Stimulated activated naive CD8-positive, alpha-beta T cell treated with anti-CD3 and anti-CD28 coated beads, Interleukin-15, Interleukin-2, amounts not matched to agents 100 ng/mL and 50 ng/mL, for 24 hours (primary cell): Measurements from ENCODE around the gene GABPB1.

Experiments used
- H3K27ac Mint-ChIP-seq: one replicate; pipeline ENCODE4 v1.8.0; 2021; ENCODE audit warnings: mild to moderate bottlenecking, mixed read lengths
- H3K27me3 Mint-ChIP-seq: one replicate; pipeline ENCODE4 v1.8.0; 2021; ENCODE audit warnings: mixed read lengths
- H3K36me3 Mint-ChIP-seq: one replicate; pipeline ENCODE4 v1.8.0; 2021; ENCODE audit warnings: low read depth, mixed read lengths
- H3K4me1 Mint-ChIP-seq: one replicate; pipeline ENCODE4 v1.8.0; 2021; ENCODE audit warnings: low read depth, mixed read lengths
- H3K4me3 Mint-ChIP-seq: one replicate; pipeline ENCODE4 v1.8.0; 2021; ENCODE audit warnings: mild to moderate bottlenecking, mixed read lengths
- H3K9me3 Mint-ChIP-seq: one replicate; pipeline ENCODE4 v1.8.0; 2021; ENCODE audit warnings: mixed read lengths

GABPB1 gene

DNA sequence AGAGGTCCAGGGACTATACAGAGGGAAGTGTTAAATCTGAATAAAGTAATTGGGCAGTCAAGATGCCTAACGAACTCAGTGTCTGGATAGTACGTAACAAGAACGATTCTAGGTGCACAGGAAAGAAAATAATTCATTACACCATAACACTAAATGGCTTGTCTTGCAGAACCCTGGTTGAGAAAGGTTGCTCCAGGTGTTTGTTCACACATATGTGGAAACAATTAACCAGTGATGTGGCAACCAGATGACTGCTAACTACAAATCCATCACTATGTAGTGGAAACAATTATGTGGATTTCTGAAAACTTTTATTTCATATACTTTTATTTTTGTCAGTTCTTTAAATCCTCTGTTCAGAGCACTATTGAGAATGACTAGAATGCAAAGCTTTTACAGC is 79.1 kb downstream of the GABPB1 start:
- H3K36me3 Mint-ChIP-seq = peaks cover 29% of the 10 kb centered on the region
- no peaks in the 10 kb centered on the region for H3K9me3 Mint-ChIP-seq
- H3K4me3 Mint-ChIP-seq = no peak overlapping the region
- peaks cover 26% of the 10 kb centered on the region for H3K4me1 Mint-ChIP-seq
- H3K27ac Mint-ChIP-seq = peak overlapping the region; percentile 18
- no peaks in the 10 kb centered on the region for H3K27me3 Mint-ChIP-seq

- no peak overlapping the region for H3K4me3 Mint-ChIP-seq
- H3K27me3 Mint-ChIP-seq = no peaks in the 10 kb centered on the region
- H3K36me3 Mint-ChIP-seq = peaks cover 20% of the 10 kb centered on the region
- H3K27ac Mint-ChIP-seq = peak overlapping the region; percentile 29
- peaks cover 26% of the 10 kb centered on the region for H3K4me1 Mint-ChIP-seq
- no peaks in the 10 kb centered on the region for H3K9me3 Mint-ChIP-seq
Observed at GRCh38 chr15:50275091-50275490, 79.9 kb downstream of the GABPB1 start.

DNA sequence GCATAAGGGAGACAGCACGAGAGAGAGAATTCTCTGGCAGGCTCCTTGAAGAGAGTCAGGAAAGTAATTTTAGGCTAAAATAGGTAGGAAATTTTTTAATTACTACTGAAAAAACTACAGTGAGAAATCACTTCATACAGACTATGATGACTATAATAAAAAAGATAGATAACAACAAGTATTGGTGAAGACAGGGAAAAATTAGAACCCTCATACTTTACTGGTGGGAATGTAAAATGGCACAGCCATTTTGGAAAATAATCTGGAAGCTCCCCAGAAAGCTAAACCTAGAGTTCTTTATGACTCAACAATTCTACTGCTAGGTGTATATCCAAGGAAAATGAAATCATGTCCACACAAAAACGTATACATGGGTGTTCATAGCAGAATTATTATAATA is 87.4 kb downstream of the GABPB1 start:
- no peaks in the 10 kb centered on the region for H3K27me3 Mint-ChIP-seq
- no peaks in the 10 kb centered on the region for H3K36me3 Mint-ChIP-seq
- no peak overlapping the region for H3K27ac Mint-ChIP-seq
- H3K4me3 Mint-ChIP-seq = no peak overlapping the region
- peaks cover 22% of the 10 kb centered on the region for H3K4me1 Mint-ChIP-seq
- H3K9me3 Mint-ChIP-seq = peaks cover 5% of the 10 kb centered on the region

DNA sequence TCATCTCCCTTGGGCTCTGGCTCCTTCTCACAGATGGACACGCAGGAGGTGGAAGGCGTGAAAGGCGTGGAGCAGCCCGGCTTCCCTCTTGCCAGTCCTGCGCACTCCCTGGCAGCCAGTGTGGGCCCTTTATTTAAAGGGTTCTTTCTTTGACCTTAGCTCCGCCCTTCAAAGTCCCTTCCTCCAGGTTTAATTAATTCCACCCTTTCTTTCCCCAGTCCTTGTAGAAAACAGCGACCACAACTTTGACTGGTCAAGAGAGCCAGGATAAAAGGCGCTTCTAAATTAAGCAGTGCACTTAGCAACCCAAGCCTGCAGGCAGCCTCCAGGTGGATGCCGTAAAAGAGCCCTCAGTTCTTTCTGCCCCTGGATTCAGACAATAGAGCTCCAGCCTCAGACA is 89.4 kb downstream of the GABPB1 start, which contains the start of gene HDC:
TSS of gene HDC (minus strand) at position 107 of the 400 bp plus-strand sequence. CDS start at position 4, 103 bp downstream.
- Mint-ChIP-seq H3K4me1 (peaks cover 42% of the 10 kb centered on the region), H3K9me3 (peaks cover 5% of the 10 kb centered on the region), H3K27me3 (no peaks in the 10 kb centered on the region), H3K36me3 (no peaks in the 10 kb centered on the region), H3K4me3 (no peak within 1 kb of the TSS), H3K27ac (peak within 1 kb of the TSS; percentile 24)

GRCh38 chr15:50262533-50262932 is 92.5 kb downstream of the GABPB1 start:
- Mint-ChIP-seq H3K27ac (peak overlapping the region; percentile 98), H3K36me3 (no peaks in the 10 kb centered on the region), H3K4me3 (peak overlapping the region; percentile 16), H3K9me3 (peaks cover 5% of the 10 kb centered on the region), H3K27me3 (no peaks in the 10 kb centered on the region), H3K4me1 (peaks cover 69% of the 10 kb centered on the region)

- peaks cover 72% of the 10 kb centered on the region for H3K4me1 Mint-ChIP-seq
- peak overlapping the region; percentile 16 for H3K4me3 Mint-ChIP-seq
Observed at GRCh38 chr15:50261981-50262380, 93.0 kb downstream of the GABPB1 start.

GRCh38 chr15:50260969-50261496 is 94.0 kb downstream of the GABPB1 start:
- peaks cover 80% of the 10 kb centered on the region for H3K4me1 Mint-ChIP-seq
- no peaks in the 10 kb centered on the region for H3K9me3 Mint-ChIP-seq
- no peaks in the 10 kb centered on the region for H3K27me3 Mint-ChIP-seq
- H3K36me3 Mint-ChIP-seq = no peaks in the 10 kb centered on the region
- H3K27ac Mint-ChIP-seq = peak overlapping the region; percentile 98
- H3K4me3 Mint-ChIP-seq = peak overlapping the region; percentile 58

More at GRCh38 chr15:50261981-50262380, 93.0 kb downstream of the GABPB1 start:
- Mint-ChIP-seq H3K27ac (peak overlapping the region; percentile 98), H3K36me3 (no peaks in the 10 kb centered on the region), H3K27me3 (no peaks in the 10 kb centered on the region), H3K9me3 (peaks cover 1% of the 10 kb centered on the region)

DNA sequence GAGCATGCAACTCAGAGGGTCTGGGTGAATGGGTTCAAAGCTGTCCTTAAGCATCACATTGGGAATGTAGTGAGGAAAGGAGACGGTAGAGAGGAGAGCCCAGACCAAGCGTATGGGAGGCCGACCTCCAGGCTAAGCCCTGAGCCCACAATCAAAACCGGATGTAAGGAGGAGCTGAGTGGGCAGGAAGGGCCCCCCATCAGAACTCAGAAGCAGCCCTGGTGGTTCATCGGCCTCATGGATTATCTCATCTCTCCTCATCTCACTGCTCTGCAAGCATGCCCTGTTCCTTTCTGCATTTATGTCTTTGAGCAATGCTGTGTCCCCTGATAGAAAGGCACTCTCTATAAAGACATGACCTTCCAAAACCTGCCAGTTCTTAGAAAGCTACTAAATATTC is 95.7 kb downstream of the GABPB1 start:
- Mint-ChIP-seq H3K27me3 (no peaks in the 10 kb centered on the region), H3K4me3 (peak overlapping the region; percentile 5), H3K9me3 (no peaks in the 10 kb centered on the region), H3K36me3 (no peaks in the 10 kb centered on the region), H3K4me1 (peaks cover 75% of the 10 kb centered on the region), H3K27ac (peak overlapping the region; percentile 80)

- peaks cover 61% of the 10 kb centered on the region for H3K4me1 Mint-ChIP-seq
- H3K36me3 Mint-ChIP-seq = no peaks in the 10 kb centered on the region
- H3K27me3 Mint-ChIP-seq = no peaks in the 10 kb centered on the region
- H3K9me3 Mint-ChIP-seq = no peaks in the 10 kb centered on the region
- no peak overlapping the region for H3K4me3 Mint-ChIP-seq
- peak overlapping the region; percentile 31 for H3K27ac Mint-ChIP-seq
Observed at GRCh38 chr15:50257924-50258323, 97.1 kb downstream of the GABPB1 start.

DNA sequence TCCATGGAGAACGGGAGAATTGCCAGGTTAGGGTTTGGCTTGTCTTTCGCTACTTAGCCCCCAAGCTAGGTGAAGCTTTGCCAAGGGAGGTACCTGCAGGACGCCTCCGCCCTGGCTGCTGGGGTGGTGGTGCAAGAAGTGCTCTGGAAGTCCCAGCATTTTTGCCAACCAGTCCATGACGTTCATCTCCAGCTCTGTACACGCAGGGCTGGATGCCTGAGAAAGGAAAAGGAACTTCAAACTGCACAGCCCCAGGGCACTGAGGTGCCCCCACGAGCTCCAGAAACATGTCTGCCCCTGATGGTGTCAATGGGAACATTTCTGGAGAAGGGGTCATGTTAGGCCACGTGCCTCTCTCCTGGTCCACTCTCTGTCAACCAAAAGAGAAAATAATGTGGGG is 97.7 kb downstream of the GABPB1 start:
- Mint-ChIP-seq H3K4me1 (peaks cover 55% of the 10 kb centered on the region), H3K27me3 (no peaks in the 10 kb centered on the region), H3K36me3 (no peaks in the 10 kb centered on the region), H3K9me3 (no peaks in the 10 kb centered on the region), H3K27ac (peak overlapping the region; percentile 3), H3K4me3 (no peak overlapping the region)

DNA sequence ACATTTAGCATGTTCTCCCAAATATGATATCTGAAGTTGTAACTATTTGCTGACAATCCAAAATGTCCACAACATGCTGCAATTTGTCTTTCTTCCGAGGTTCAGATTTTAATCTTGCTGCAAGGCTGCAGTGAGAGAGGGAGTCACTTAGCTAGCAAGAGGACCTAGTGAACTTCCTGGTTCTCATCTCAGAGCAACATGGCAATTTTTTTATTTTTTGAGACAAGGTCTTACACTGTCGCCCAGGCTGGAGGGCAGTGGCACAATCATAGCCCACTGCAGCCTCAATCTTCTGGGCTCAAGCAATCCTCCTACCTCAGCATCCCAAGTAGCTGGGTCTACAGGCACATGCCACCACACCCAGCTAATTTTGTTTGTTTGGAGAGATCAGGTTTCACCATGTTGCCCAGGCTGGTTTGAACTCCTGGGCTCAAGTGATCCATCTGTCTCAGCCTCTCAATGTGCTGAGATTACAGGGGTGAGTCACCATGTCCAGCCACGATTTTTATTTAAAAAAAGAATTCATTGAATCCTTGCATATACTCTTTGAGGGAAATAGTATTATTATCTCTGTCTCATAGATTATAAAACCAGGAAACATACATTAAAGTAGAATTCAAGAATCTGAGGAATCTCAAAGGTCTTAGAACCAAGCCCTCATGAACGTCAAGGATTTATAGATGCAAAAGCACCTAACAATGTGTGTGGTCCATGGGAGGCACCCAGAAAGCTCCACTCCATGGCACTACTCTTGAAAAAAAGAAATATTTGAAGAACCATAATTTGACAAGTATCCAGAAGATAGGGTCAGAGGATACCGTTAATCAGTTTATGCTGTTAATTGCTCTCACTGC is 98.6 kb downstream of the GABPB1 start:
- Mint-ChIP-seq H3K9me3 (no peaks in the 10 kb centered on the region), H3K27ac (no peak overlapping the region), H3K36me3 (no peaks in the 10 kb centered on the region), H3K4me3 (no peak overlapping the region), H3K4me1 (peaks cover 46% of the 10 kb centered on the region), H3K27me3 (peaks cover 3% of the 10 kb centered on the region)

DNA sequence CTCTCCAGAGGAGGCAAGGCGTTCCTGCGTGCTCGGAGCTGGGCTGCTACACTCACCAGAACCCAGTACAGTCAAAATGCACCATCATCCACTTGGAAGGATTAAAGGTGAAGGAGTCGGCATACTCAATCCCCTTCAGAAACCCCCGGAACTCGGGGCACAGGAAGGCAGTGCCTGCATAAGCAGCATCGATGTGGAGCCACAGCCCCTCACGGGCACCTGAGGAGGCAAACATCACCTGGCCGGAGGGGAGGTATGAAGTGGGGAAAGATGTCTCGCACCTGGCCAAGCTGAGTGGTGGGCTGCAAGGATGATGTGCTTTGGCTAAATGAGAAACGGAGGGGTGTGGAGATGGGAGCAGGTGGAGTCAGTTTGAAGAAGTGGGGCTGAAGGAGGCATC is 102.4 kb downstream of the GABPB1 start:
- no peak overlapping the region for H3K27ac Mint-ChIP-seq
- H3K9me3 Mint-ChIP-seq = no peaks in the 10 kb centered on the region
- H3K36me3 Mint-ChIP-seq = peaks cover 3% of the 10 kb centered on the region
- H3K4me1 Mint-ChIP-seq = peaks cover 35% of the 10 kb centered on the region
- H3K4me3 Mint-ChIP-seq = no peak overlapping the region
- H3K27me3 Mint-ChIP-seq = peaks cover 5% of the 10 kb centered on the region

- no peak overlapping the region for H3K4me3 Mint-ChIP-seq
- peaks cover 3% of the 10 kb centered on the region for H3K36me3 Mint-ChIP-seq
- H3K27me3 Mint-ChIP-seq = peaks cover 5% of the 10 kb centered on the region
- H3K9me3 Mint-ChIP-seq = no peaks in the 10 kb centered on the region
- H3K4me1 Mint-ChIP-seq = peaks cover 34% of the 10 kb centered on the region
- no peak overlapping the region for H3K27ac Mint-ChIP-seq
Observed at GRCh38 chr15:50251638-50252182, 103.3 kb downstream of the GABPB1 start.

GRCh38 chr15:50250760-50251394 is 104.1 kb downstream of the GABPB1 start:
- no peaks in the 10 kb centered on the region for H3K9me3 Mint-ChIP-seq
- H3K27ac Mint-ChIP-seq = no peak overlapping the region
- H3K36me3 Mint-ChIP-seq = peaks cover 3% of the 10 kb centered on the region
- H3K27me3 Mint-ChIP-seq = peaks cover 5% of the 10 kb centered on the region
- peaks cover 36% of the 10 kb centered on the region for H3K4me1 Mint-ChIP-seq
- H3K4me3 Mint-ChIP-seq = no peak overlapping the region

GRCh38 chr15:50249704-50250103 is 105.3 kb downstream of the GABPB1 start:
- peaks cover 5% of the 10 kb centered on the region for H3K27me3 Mint-ChIP-seq
- no peak overlapping the region for H3K4me3 Mint-ChIP-seq
- H3K9me3 Mint-ChIP-seq = no peaks in the 10 kb centered on the region
- peak overlapping the region; percentile 97 for H3K27ac Mint-ChIP-seq
- H3K4me1 Mint-ChIP-seq = peaks cover 36% of the 10 kb centered on the region
- H3K36me3 Mint-ChIP-seq = peaks cover 3% of the 10 kb centered on the region
